ENCODE data around the gene MBD3L5. TPM values are rescaled to one million over a fixed set of nuclear protein-coding genes. Genes with fewer than 3 reads are reported as not detected.

Gene MBD3L5
- total and polyA plus RNA-seq, 2 donors (not counting 3 experiments of a cell fraction or from before 2014, with no cell fraction given): not detected

- no peaks in the 10 kb centered on the region for H3K4me1 ChIP-seq (ENCODE audit: control insufficient read depth, extremely low read depth, insufficient read depth, low read length)
- H3K9me3 ChIP-seq (replicated peaks; ENCODE audit: control insufficient read depth, insufficient read depth, low read length): no peaks in the 10 kb centered on the region
- TF ChIP-seq POLR2A (IDR thresholded peaks at IDR 0.05; ENCODE audit: low read depth, low read length) (no peak), JUN (IDR thresholded peaks at IDR 0.05; ENCODE audit: borderline replicate concordance, insufficient read depth, insufficient read length, low read depth) (no peak), POLR2AphosphoS5 (IDR thresholded peaks at IDR 0.05; ENCODE audit: insufficient read depth, low read depth, low read length) (no peak), GATA2 (IDR thresholded peaks at IDR 0.05; ENCODE audit: insufficient read depth, insufficient read length, low read depth, low read length) (no peak), CTCF (IDR thresholded peaks at IDR 0.05; ENCODE audit: extremely low read depth in 1 of 2, insufficient read depth in 1 of 2, low read depth in 1 of 2, low read length in 2 of 2) (no peak), FOS (IDR thresholded peaks at IDR 0.05; ENCODE audit: borderline replicate concordance, insufficient read depth, low read length) (no peak), MAX (IDR thresholded peaks at IDR 0.05; ENCODE audit: insufficient read depth, insufficient read length) (no peak), EZH2 (IDR thresholded peaks at IDR 0.05; ENCODE audit: borderline replicate concordance, low read depth, low read length, severe bottlenecking) (no peak)
- no peaks in the 10 kb centered on the region for H3K27me3 ChIP-seq (ENCODE audit: control insufficient read depth in 2 of 2, insufficient read depth in 2 of 2, low read length in 2 of 2)
- FAIRE-seq (no peak), DNase-seq (ENCODE audit: low read depth, low spot score) (no peak)
- intact Hi-C loops (cut with micrococcal nuclease) (no loop called here), dilution Hi-C loops (cut with MboI; ENCODE audit: extremely low pct_ligation_motif_present, low sequenced_read_pairs) (no loop called here)
- no peaks in the 10 kb centered on the region for H3K36me3 ChIP-seq (ENCODE audit: control insufficient read depth in 2 of 2, extremely low read depth in 1 of 2, insufficient read depth in 2 of 2, low read length in 2 of 2)
- H3K79me2 ChIP-seq (ENCODE audit: control insufficient read depth, insufficient read depth, low read length): no peaks in the 10 kb centered on the region
- no peaks in the 10 kb centered on the region for H3K9me1 ChIP-seq (replicated peaks; ENCODE audit: control insufficient read depth, extremely low read depth, insufficient read depth, low read length)
- no peak overlapping the region for H3K9ac ChIP-seq (replicated peaks; ENCODE audit: extremely low read depth, insufficient read depth, low read length)
- H3K27ac ChIP-seq (ENCODE audit: insufficient read depth, low read depth, low read length): no peak overlapping the region
- CTCF ChIA-PET: no interaction called here
- H3K4me3 ChIP-seq (replicated peaks in 1 of 3; ENCODE audit: insufficient read depth in 1 of 3, low read depth in 1 of 3, low read length in 3 of 3): no peak overlapping the region
- POLR2A ChIA-PET: no interaction called here
- H2AFZ ChIP-seq (ENCODE audit: low read depth, low read length): no peak overlapping the region
- no peak overlapping the region for H3K4me2 ChIP-seq (ENCODE audit: insufficient read depth, low read length)
- no TSS peak for BruUV-seq (replicated peaks)
- H4K20me1 ChIP-seq (replicated peaks; ENCODE audit: control insufficient read depth, extremely low read depth, insufficient read depth, low read length): no peaks in the 10 kb centered on the region
Measured at GRCh38 chr19:7013678-7014077, 16.7 kb upstream of the MBD3L5 start.

Measured in endothelial cell of umbilical vein (primary cell).